ENCODE measurements around the gene PMAIP1. TPM values are rescaled to one million over a fixed set of nuclear protein-coding genes. Genes with fewer than 3 reads are reported as not detected.
A peak's percentile ranks its signal among the peaks of the same experiment; 100 is the strongest.

Gene PMAIP1
- total and polyA plus RNA-seq, 9 of the 15 experiments (the other 6 are each of a cell fraction or from before 2014, with no cell fraction given): 8.0 to 22.9 (median 14.9) TPM

DNA sequence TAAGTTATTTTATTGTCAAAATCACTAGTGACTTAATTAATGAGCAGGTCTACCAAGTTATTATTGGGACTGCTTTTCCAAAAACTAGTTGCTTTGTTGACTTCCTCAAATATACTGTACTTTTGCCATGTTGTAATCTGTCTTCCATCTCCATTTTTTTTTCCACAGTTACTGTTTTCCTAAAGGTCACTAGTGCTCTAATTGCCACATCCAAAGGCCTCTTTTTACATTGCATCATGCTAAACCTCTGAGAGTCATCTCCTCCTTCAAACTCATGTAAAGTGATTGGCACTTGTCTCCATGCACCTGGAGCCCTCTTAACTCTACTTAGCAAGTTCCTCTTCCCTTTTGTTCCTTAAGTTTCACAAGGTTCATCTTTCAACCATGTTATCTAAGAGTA lies 11.8 kb downstream of the PMAIP1 start (continued):
- TF ChIP-seq TEAD4 (IDR thresholded peaks at IDR 0.05; ENCODE audit: low read length): no peak
- TF ChIP-seq TEAD4 (CRISPR knock-in tag; IDR thresholded peaks at IDR 0.05; ENCODE audit: borderline replicate concordance): no peak
- 0 out of 2 replicates have a peak, but pooled peaks have one; percentile 16 for TF ChIP-seq NR2C1 (IDR thresholded peaks at IDR 0.05)
- peak; percentile 45; the same call in 1 of the 2 replicates for TF ChIP-seq NR2C1 (tag; IDR thresholded peaks at IDR 0.05)
- no peak for TF ChIP-seq ZNF780A (CRISPR knock-in tag; IDR thresholded peaks at IDR 0.05)
- no peak for TF ChIP-seq ZNF436 (CRISPR knock-in tag; IDR thresholded peaks at IDR 0.05)

GRCh38 chr18:59912007-59912550 lies 12.3 kb downstream of the PMAIP1 start:
- ChIA-PET POLR2A (interaction anchor here (1.8 kb wide), 1 partner anchor 13 kb away, joined by 5 read pairs; the partner anchor contains the start of gene PMAIP1), CTCF (ENCODE audit: low intra/inter-chr PET ratio) (no interaction called here)
- no peaks in the 10 kb centered on the region for H3K9me1 ChIP-seq (ENCODE audit: control insufficient read depth, insufficient read depth, low read length)
- no peak overlapping the region for H3K27ac ChIP-seq (ENCODE audit: extremely low read depth, low read depth, low read length)
- peaks cover 0 to 12% of the 10 kb centered on the region in 2 experiments; a peak in 4 of 5 replicates for H3K4me1 ChIP-seq (replicated peaks in 1 of 2; ENCODE audit: control insufficient read depth in 2 of 2, insufficient read depth in 2 of 2, low read length in 2 of 2)
- H3K4me2 ChIP-seq (ENCODE audit: insufficient read depth, low read length): no peak overlapping the region
- peak overlapping the region; percentile 38; the same call in 1 of the 2 replicates for H2AFZ ChIP-seq (ENCODE audit: low read depth, low read length)
- DNase-seq (ENCODE audit: extremely low read depth in 1 of 4, low spot score in 3 of 4): no peak
- no peak overlapping the region for H3K9ac ChIP-seq (ENCODE audit: insufficient read depth in 1 of 2, low read depth in 2 of 2, low read length in 2 of 2)
- no peak for FAIRE-seq
- in situ Hi-C loops (cut with MboI): no loop called here
- no peaks in the 10 kb centered on the region for H3K36me3 ChIP-seq (ENCODE audit: control insufficient read depth, insufficient read depth, low read length)
- H3K27me3 ChIP-seq (ENCODE audit: control insufficient read depth in 2 of 2, insufficient read depth in 2 of 2, low read length in 2 of 2): no peaks in the 10 kb centered on the region
- H3K79me2 ChIP-seq (ENCODE audit: control insufficient read depth, insufficient read depth, low read length): no peaks in the 10 kb centered on the region
- 0% methylated on average over 1 of the region's 2 CpGs for WGBS (ENCODE audit: insufficient coverage, low coverage, missing lambda C conversion rate)
- no peaks in the 10 kb centered on the region for H3K9me3 ChIP-seq (replicated peaks; ENCODE audit: control insufficient read depth, insufficient read depth, low read depth, low read length)
- H3K4me3 ChIP-seq: no peak overlapping the region
- BruUV-seq (replicated peaks): no TSS peak
- ATAC-seq: no peak
- intact Hi-C loops (cut with micrococcal nuclease): no loop called here
- TF ChIP-seq ZNF197 (CRISPR knock-in tag; IDR thresholded peaks at IDR 0.05; ENCODE audit: low read depth) (no peak), ZC3H8 (IDR thresholded peaks at IDR 0.05) (no peak), ZNF124 (CRISPR knock-in tag; IDR thresholded peaks at IDR 0.05) (no peak), RAD21 (CRISPR knock-in tag; conservative IDR thresholded peaks at IDR 0.05 in 1 of 2, IDR thresholded peaks at IDR 0.05 in 1 of 2) (0 out of 4 replicates have a peak, but pooled peaks of 1 of the 2 experiments have one; percentile 0), EWSR1 (IDR thresholded peaks at IDR 0.05; ENCODE audit: borderline replicate concordance, low read depth, partially characterized antibody) (no peak)
- TF ChIP-seq, protein P1, sequence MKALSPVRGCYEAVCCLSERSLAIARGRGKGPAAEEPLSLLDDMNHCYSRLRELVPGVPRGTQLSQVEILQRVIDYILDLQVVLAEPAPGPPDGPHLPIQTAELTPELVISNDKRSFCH (CRISPR knock-in tag; IDR thresholded peaks at IDR 0.05): no peak
- TF ChIP-seq, protein P1 (tag; IDR thresholded peaks at IDR 0.05): 0 out of 2 replicates have a peak, but pooled peaks have one; percentile 13
- H4K20me1 ChIP-seq (replicated peaks; ENCODE audit: control insufficient read depth, insufficient read depth, low read length): no peaks in the 10 kb centered on the region
